HG02973 (cell line): ENCODE measurements around the gene ATP2B1.

ENCODE experiments used
- ATAC-seq: cut with Tn5 transposase; IDR thresholded peaks from one replicate; pipeline ENCODE4 v1.9.1; 2021; ENCODE audit warnings: moderate library complexity; ENCODE audit not compliant: unreplicated experiment

ATP2B1 gene

GRCh38 chr12:89694542-89694941, 14.1 kb downstream of the ATP2B1 start:
- no peak for ATAC-seq

GRCh38 chr12:89693639-89694202, 14.9 kb downstream of the ATP2B1 start:
- no peak for ATAC-seq

- ATAC-seq = no peak
Observed at GRCh38 chr12:89692439-89692838, 16.2 kb downstream of the ATP2B1 start.

GRCh38 chr12:89691659-89692058, 17.0 kb downstream of the ATP2B1 start:
- ATAC-seq = no peak

GRCh38 chr12:89690925-89691324, 17.7 kb downstream of the ATP2B1 start:
- no peak for ATAC-seq

- no peak for ATAC-seq
Observed at GRCh38 chr12:89689306-89689705, 19.3 kb downstream of the ATP2B1 start.

- ATAC-seq = no peak
Observed at GRCh38 chr12:89686311-89686710, 22.3 kb downstream of the ATP2B1 start.

- no peak for ATAC-seq
Observed at GRCh38 chr12:89685363-89685972, 23.2 kb downstream of the ATP2B1 start.

GRCh38 chr12:89684136-89684535, 24.5 kb downstream of the ATP2B1 start:
- no peak for ATAC-seq

- no peak for ATAC-seq
Observed at GRCh38 chr12:89682284-89682683, 26.4 kb downstream of the ATP2B1 start.

GRCh38 chr12:89680409-89680808, 28.2 kb downstream of the ATP2B1 start:
- no peak for ATAC-seq

GRCh38 chr12:89679631-89680030, 29.0 kb downstream of the ATP2B1 start:
- no peak for ATAC-seq

- no peak for ATAC-seq
Observed at GRCh38 chr12:89678225-89678624, 30.4 kb downstream of the ATP2B1 start.

GRCh38 chr12:89676930-89677329, 31.7 kb downstream of the ATP2B1 start:
- ATAC-seq = no peak

GRCh38 chr12:89674326-89674942, 34.2 kb downstream of the ATP2B1 start:
- ATAC-seq = no peak

- no peak for ATAC-seq
Observed at GRCh38 chr12:89673603-89674002, 35.0 kb downstream of the ATP2B1 start.

- ATAC-seq = no peak
Observed at GRCh38 chr12:89672589-89672979, 36.1 kb downstream of the ATP2B1 start.

GRCh38 chr12:89671469-89671868, 37.2 kb downstream of the ATP2B1 start:
- ATAC-seq = no peak

GRCh38 chr12:89669197-89669596, 39.4 kb downstream of the ATP2B1 start:
- no peak for ATAC-seq

- no peak for ATAC-seq
Observed at GRCh38 chr12:89665556-89665955, 43.1 kb downstream of the ATP2B1 start.

GRCh38 chr12:89664441-89664840, 44.2 kb downstream of the ATP2B1 start:
- no peak for ATAC-seq

- ATAC-seq = peak; percentile 78
Observed at GRCh38 chr12:89663577-89664357, 44.9 kb downstream of the ATP2B1 start.
